MM.1S (cell line): ENCODE data around the gene SHC1.

Source experiments
- DNase-seq: peaks from one replicate; pipeline ENCODE4 v3.0.0-alpha.2; 2015
- H2AFZ ChIP-seq: fragments of 300-600 bp; sonication (generic); 2 replicates; pipeline ENCODE4 v1.6.0; 2016; ENCODE audit warnings: antibody characterized with exemption, low read length
- H3F3A ChIP-seq: fragments of 300-600 bp; sonication (generic); 2 replicates; pipeline ENCODE4 v1.6.1; 2016; ENCODE audit warnings: mild to moderate bottlenecking, antibody characterized with exemption, low read length, moderate library complexity, mixed read lengths; ENCODE audit not compliant: insufficient read depth
- H3K27ac ChIP-seq: fragments of 300-600 bp; sonication (generic); 2 replicates; pipeline ENCODE4 v1.5.1; 2016; ENCODE audit warnings: mild to moderate bottlenecking, low read length
- H3K27me3 ChIP-seq: fragments of 300-600 bp; sonication (generic); replicated peaks from 2 replicates; pipeline ENCODE4 v1.6.0; 2016; ENCODE audit warnings: low read length; ENCODE audit not compliant: insufficient read depth
- H3K36me3 ChIP-seq: fragments of 300-600 bp; sonication (generic); replicated peaks from 2 replicates; pipeline ENCODE4 v1.6.1; 2016; ENCODE audit warnings: mild to moderate bottlenecking, low read length, mixed read lengths; ENCODE audit not compliant: insufficient read depth
- H3K4me1 ChIP-seq: fragments of 300-600 bp; sonication (generic); 2 replicates; pipeline ENCODE4 v1.6.1; 2016; ENCODE audit warnings: low read length, mixed read lengths
- H3K4me2 ChIP-seq: fragments of 300-600 bp; sonication (generic); 2 replicates; pipeline ENCODE4 v1.6.0; 2016; ENCODE audit warnings: low read depth, low read length
- H3K4me3 ChIP-seq: fragments of 300-600 bp; sonication (generic); 2 replicates; pipeline ENCODE4 v1.5.1; 2016; ENCODE audit warnings: low read length, mixed read lengths
- H3K79me2 ChIP-seq: fragments of 300-600 bp; sonication (generic); 2 replicates; pipeline ENCODE4 v1.6.1; 2016; ENCODE audit warnings: mixed run types, low read length, mixed read lengths
- H3K9ac ChIP-seq: fragments of 300-600 bp; sonication (generic); 2 replicates; pipeline ENCODE4 v1.6.1; 2016; ENCODE audit warnings: low read length, mixed read lengths
- H3K9me2 ChIP-seq: fragments of 300-600 bp; sonication (generic); replicated peaks from 2 replicates; pipeline ENCODE4 v1.6.1; 2016; ENCODE audit warnings: mild to moderate bottlenecking, low read length, mixed read lengths; ENCODE audit not compliant: insufficient read depth
- H3K9me3 ChIP-seq: fragments of 300-600 bp; sonication (generic); replicated peaks from 2 replicates; pipeline ENCODE4 v1.6.1; 2016; ENCODE audit warnings: mild to moderate bottlenecking, low read length, mixed read lengths; ENCODE audit not compliant: insufficient read depth
- H4K20me1 ChIP-seq: fragments of 300-600 bp; sonication (generic); 2 replicates; pipeline ENCODE4 v1.6.1; 2016; ENCODE audit warnings: mild to moderate bottlenecking, low read length, moderate library complexity, mixed read lengths; ENCODE audit not compliant: insufficient read depth
- EZH2 ChIP-seq: fragments of 300-600 bp; sonication (generic); optimal IDR thresholded peaks from 2 replicates; pipeline ENCODE3; 2017; ENCODE audit warnings: low read depth, mild to moderate bottlenecking, antibody characterized with exemption, low read length, mixed read lengths
- EZH2phosphoT487 ChIP-seq: fragments of 300-600 bp; sonication (generic); IDR thresholded peaks from 2 replicates; pipeline ENCODE4 v1.6.1; 2018; ENCODE audit warnings: antibody characterized with exemption, low read length
- TF ChIP-seq, protein P1 (sequence below): fragments of 300-600 bp; sonication (generic); IDR thresholded peaks from 2 replicates; pipeline ENCODE4 v1.5.1; 2016; ENCODE audit warnings: antibody characterized with exemption, low read length, mixed read lengths

SHC1 gene

DNA sequence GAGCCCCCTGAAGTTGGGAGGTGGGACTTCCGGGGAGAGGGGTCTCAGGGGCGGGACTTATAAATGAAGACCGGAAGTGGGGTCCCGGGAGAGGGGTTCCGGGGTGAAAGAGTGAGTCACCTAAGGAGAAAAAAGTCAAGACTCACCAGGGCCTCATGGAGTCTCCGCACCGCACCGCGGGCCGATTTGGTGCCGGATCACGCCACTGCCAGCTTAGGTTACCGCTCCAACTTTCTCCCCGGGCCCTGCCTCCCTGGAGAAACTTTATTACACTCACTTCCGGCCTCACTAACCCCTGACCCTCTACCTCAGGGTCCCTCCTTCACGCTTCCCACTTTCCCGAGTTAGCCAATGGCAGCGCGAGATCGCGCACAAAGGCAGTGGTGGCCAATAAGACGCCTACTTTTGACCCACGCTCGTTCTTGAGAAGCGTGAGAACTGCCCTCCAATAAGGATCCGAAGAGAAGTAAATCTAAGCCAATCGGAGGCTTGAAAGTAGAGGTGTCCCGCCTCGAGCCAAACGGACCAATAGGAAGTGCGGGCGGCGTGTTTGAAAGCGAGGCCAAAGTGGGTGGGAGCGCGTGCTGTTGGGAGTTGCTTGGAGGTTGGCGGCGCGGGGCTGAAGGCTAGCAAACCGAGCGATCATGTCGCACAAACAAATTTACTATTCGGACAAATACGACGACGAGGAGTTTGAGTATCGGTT is 3.7 kb upstream of the SHC1 start, which contains the start of gene CKS1B:
CKS1B (plus strand) TSS at position 580 of the 706 bp plus-strand sequence; CDS start at position 645, 65 bp downstream.
- TF ChIP-seq EZH2phosphoT487 = no peak
- TF ChIP-seq, protein P1, sequence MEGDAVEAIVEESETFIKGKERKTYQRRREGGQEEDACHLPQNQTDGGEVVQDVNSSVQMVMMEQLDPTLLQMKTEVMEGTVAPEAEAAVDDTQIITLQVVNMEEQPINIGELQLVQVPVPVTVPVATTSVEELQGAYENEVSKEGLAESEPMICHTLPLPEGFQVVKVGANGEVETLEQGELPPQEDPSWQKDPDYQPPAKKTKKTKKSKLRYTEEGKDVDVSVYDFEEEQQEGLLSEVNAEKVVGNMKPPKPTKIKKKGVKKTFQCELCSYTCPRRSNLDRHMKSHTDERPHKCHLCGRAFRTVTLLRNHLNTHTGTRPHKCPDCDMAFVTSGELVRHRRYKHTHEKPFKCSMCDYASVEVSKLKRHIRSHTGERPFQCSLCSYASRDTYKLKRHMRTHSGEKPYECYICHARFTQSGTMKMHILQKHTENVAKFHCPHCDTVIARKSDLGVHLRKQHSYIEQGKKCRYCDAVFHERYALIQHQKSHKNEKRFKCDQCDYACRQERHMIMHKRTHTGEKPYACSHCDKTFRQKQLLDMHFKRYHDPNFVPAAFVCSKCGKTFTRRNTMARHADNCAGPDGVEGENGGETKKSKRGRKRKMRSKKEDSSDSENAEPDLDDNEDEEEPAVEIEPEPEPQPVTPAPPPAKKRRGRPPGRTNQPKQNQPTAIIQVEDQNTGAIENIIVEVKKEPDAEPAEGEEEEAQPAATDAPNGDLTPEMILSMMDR = no peak
- no peak for TF ChIP-seq EZH2
- peaks cover 6% of the 10 kb centered on the region for H3K36me3 ChIP-seq
- peaks cover 88% of the 10 kb centered on the region for H3K79me2 ChIP-seq

DNA sequence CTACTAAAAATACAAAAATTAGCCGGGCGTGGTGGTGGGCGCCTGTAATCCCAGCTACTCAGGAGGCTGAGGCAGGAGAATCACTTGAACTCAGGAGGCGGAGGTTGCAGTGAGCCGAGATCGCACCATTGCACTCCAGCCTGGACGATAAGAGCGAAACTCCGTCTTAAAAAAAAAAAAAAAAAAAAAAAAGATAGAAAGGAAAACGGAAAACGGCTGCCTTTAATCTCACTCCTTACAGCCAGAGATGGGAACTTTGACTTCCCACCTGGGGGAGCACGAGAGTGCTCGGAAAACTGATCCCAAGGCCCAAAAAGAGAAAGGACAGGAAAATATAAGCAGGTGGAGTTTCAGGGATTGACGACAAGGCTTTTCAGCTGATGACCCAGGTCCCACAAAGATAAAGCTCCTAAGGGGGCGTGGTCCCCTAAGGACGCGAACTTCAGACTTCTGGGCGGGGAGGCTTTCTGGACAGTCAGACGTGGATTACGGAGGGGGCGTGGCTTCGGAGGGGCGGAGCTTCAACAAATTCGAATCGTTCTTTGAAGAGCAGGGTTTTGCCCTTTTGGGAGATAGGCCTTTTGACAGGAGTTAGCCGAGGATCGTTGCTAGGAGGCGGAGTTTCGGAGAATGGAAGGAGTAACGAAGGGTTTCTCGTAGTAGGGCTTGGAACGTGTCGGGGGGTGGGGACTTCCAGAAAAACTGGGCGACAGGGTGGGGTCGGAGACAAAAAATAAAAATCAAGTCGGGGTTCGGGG is 3.0 kb upstream of the SHC1 start:
- H3K27ac ChIP-seq = peak overlapping the region; percentile 90
- peaks cover 4% of the 10 kb centered on the region; the same call in 1 of the 2 replicates for H3K36me3 ChIP-seq
- H2AFZ ChIP-seq = no peak overlapping the region
- H3K9me3 ChIP-seq = no peaks in the 10 kb centered on the region
- no peaks in the 10 kb centered on the region for H4K20me1 ChIP-seq
- peak overlapping the region; percentile 64 for H3K4me2 ChIP-seq
- H3K4me1 ChIP-seq = peaks cover 42% of the 10 kb centered on the region
- DNase-seq = peak; percentile 100
- peaks cover 91% of the 10 kb centered on the region for H3K79me2 ChIP-seq
- TF ChIP-seq, protein P1 = peak; percentile 27
- no peak for TF ChIP-seq EZH2phosphoT487
- H3F3A ChIP-seq = peaks cover 44% of the 10 kb centered on the region
- H3K4me3 ChIP-seq = peak overlapping the region; percentile 69
- H3K27me3 ChIP-seq = no peaks in the 10 kb centered on the region
- H3K9ac ChIP-seq = peak overlapping the region; percentile 86
- H3K9me2 ChIP-seq = no peaks in the 10 kb centered on the region

More for the DNA sequence above, 3.7 kb upstream of the SHC1 start, which contains the start of gene CKS1B:
- H3K4me3 ChIP-seq = peak within 1 kb of the TSS; percentile 69
- H3K9ac ChIP-seq = peak within 1 kb of the TSS; percentile 86
- H3K27me3 ChIP-seq = no peaks in the 10 kb centered on the region
- H3K9me3 ChIP-seq = no peaks in the 10 kb centered on the region
- H3K9me2 ChIP-seq = no peaks in the 10 kb centered on the region
- H3K27ac ChIP-seq = peak within 1 kb of the TSS; percentile 90
- peak; percentile 100 for DNase-seq
- H2AFZ ChIP-seq = peak within 1 kb of the TSS; percentile 21; the same call in 1 of the 2 replicates
- H3F3A ChIP-seq = peaks cover 44% of the 10 kb centered on the region
- peak within 1 kb of the TSS; percentile 73 for H3K4me2 ChIP-seq
- H4K20me1 ChIP-seq = no peaks in the 10 kb centered on the region
- peaks cover 39% of the 10 kb centered on the region for H3K4me1 ChIP-seq

DNA sequence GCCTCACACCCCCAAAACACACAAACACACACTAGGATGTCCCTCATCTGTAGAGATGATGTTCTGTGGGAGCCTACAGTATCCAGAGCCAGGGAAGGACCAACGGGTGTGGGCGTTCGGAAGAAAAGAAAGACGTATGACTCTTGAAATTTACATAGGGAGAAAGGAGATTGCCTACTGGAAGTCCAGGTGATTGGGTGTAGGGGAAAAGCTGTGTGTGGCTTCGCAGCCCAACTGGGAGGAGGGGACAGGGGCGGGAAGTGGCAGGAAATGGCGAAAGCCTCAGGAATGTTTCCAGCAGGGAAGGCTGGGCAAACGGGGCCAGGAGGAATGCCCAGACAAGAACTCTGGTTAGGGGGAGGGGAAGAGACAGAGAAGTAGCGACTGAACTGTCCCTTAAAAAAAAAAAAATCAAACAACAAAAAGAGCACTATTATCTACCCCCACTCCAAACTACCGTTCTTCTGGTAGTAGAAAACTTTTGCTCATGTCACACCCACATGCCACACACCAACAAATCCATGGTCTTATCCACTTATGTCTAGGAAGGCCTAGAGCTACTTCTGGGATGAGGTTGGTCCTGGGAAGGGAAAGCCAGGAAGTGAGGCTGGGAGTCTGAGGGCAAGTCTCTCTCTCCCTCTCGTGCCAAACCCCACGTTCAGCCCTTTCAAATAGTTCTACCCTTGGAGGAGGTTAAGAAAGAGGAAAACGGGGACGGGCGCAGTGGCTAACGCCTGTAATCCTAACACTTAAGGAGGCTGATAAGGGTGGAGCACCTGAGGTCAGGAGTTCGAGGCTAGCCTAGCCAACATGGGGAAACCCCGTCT is 2.2 kb upstream of the SHC1 start:
- no peak for TF ChIP-seq EZH2
- no peak for TF ChIP-seq EZH2phosphoT487
- TF ChIP-seq, protein P1 = no peak
- no peak for DNase-seq

More for the DNA sequence above, 2.2 kb upstream of the SHC1 start:
- Histone ChIP-seq H3K79me2 (peaks cover 91% of the 10 kb centered on the region), H3K27ac (peak overlapping the region; percentile 90; the same call in 1 of the 2 replicates), H2AFZ (no peak overlapping the region), H3K4me3 (peak overlapping the region; percentile 69), H3F3A (peaks cover 43% of the 10 kb centered on the region), H3K4me2 (peak overlapping the region; percentile 64), H3K27me3 (no peaks in the 10 kb centered on the region), H3K9ac (peak overlapping the region; percentile 86; the same call in 1 of the 2 replicates), H3K9me2 (no peaks in the 10 kb centered on the region), H3K36me3 (peaks cover 5% of the 10 kb centered on the region), H3K9me3 (no peaks in the 10 kb centered on the region), H4K20me1 (no peaks in the 10 kb centered on the region), H3K4me1 (peaks cover 42% of the 10 kb centered on the region)
